Measurements from ENCODE around the gene SNRNP35.

- TF ChIP-seq CTCF (IDR thresholded peaks at IDR 0.05; ENCODE audit: borderline replicate concordance, extremely low read depth, low read length, poor library complexity, severe bottlenecking), result no peak
- TF ChIP-seq EZH2 (IDR thresholded peaks at IDR 0.05; ENCODE audit: borderline replicate concordance, low read depth, low read length, severe bottlenecking), result no peak
These were observed 22.3 kb upstream of the SNRNP35 start for GRCh38 chr12:123435636-123436016.

Data from DND-41 (cell line).